GM12878 (cell line): ENCODE results near the gene ATP10D. TPM values are rescaled to one million over a fixed set of nuclear protein-coding genes. Genes with fewer than 3 reads are reported as not detected.

ENCODE experiments used
- ASH2L ChIP-seq: fragments of 300-600, 200-600 bp; sonication (generic); IDR thresholded peaks from 2 replicates; pipeline ENCODE4 v1.6.1; 2017; ENCODE audit warnings: low read depth, mild to moderate bottlenecking, borderline replicate concordance
- BACH1 ChIP-seq: fragments of 450-650 bp; IDR thresholded peaks from 2 replicates; pipeline ENCODE4 v1.6.1; 2017; ENCODE audit warnings: mild to moderate bottlenecking, borderline replicate concordance
- BHLHE40 ChIP-seq, 2 experiments: fragments of 450-650 bp in 1 of 2; IDR thresholded peaks; 2 replicates each; pipeline ENCODE4 v1.6.1; 2011 to 2017; ENCODE audit warnings: low read depth in 2 of 2, borderline replicate concordance in 1 of 2, improper control_type of control experiment in 1 of 2, low read length in 1 of 2, mild to moderate bottlenecking in 1 of 2
- CBX3 ChIP-seq: fragments of 200-600 bp; sonication (generic); IDR thresholded peaks from 2 replicates; pipeline ENCODE4 v1.6.1; 2016; ENCODE audit warnings: low read depth, borderline replicate concordance
- EZH2 ChIP-seq: IDR thresholded peaks from 2 replicates; pipeline ENCODE4 v1.6.1; 2012; ENCODE audit warnings: low read depth, mild to moderate bottlenecking, control low read depth, inconsistent platforms, low read length, borderline replicate concordance; ENCODE audit not compliant: control insufficient read depth
- RCOR1 ChIP-seq: conservative IDR thresholded peaks from 2 replicates; pipeline ENCODE4 v1.6.1; 2012; ENCODE audit warnings: low read depth, low read length, improper control_type of control experiment
- RFX5 ChIP-seq: IDR thresholded peaks from 2 replicates; pipeline ENCODE4 v1.6.1; 2011; ENCODE audit warnings: low read depth, low read length, improper control_type of control experiment
- TAF1 ChIP-seq: IDR thresholded peaks from 2 replicates; pipeline ENCODE4 v1.6.1; 2011; ENCODE audit warnings: mild to moderate bottlenecking, low read depth, low read length, borderline replicate concordance
- TCF7 ChIP-seq: IDR thresholded peaks from 2 replicates; pipeline ENCODE4 v1.6.1; 2014; ENCODE audit warnings: antibody characterized with exemption, borderline replicate concordance
- ZBTB11 ChIP-seq: fragments of 450-650 bp; formaldehyde crosslinking; IDR thresholded peaks from 2 replicates; pipeline ENCODE4 v1.5.0; 2022; ENCODE audit warnings: mild to moderate bottlenecking, missing genetic modification characterization
- polyA plus RNA-seq, 11 experiments: library from polyadenylated mRNA; depleted of rRNA in 4 of 11; unstranded in 6 of 11; stranded (reverse) in 5 of 11; fragments of >200 nt; fragmentation: Nextera tagmentation in 4 of 11; fragmentation: Illumina TruSeq in 1 of 11; extraction: Ambion mirVana in 4 of 11; extraction: Trizol in 1 of 11; gene quantifications; 1 replicate in 1 of 11; 2 replicates in 10 of 11; pipeline versions ENCODE4 v1.2.1 to v1.2.3, GENCODE V29; 2011 to 2016; ENCODE audit warnings: inconsistent platforms in 2 of 11, missing spikeins in 2 of 11, low read depth in 1 of 11
- total RNA-seq, 4 experiments: library from RNA; depleted of rRNA in 3 of 4; stranded (reverse); fragments of >200 nt in 3 of 4; fragmentation: Illumina TruSeq in 1 of 4; extraction: Trizol in 1 of 4; gene quantifications; 2 replicates each; pipeline versions ENCODE4 v1.2.1 to v1.2.3, GENCODE V29; 2013 to 2021

Gene ATP10D
- total and polyA plus RNA-seq, 10 of the 15 experiments (the other 5 are each of a cell fraction or from before 2014, with no cell fraction given), result 10.2 to 50.3 (median 19.1) TPM

- TF ChIP-seq EZH2 (no peak), RFX5 (no peak), BACH1 (no peak), CBX3 (no peak), TCF7 (no peak), RCOR1 (no peak), ASH2L (no peak), BHLHE40 (IDR thresholded peaks at IDR 0.05; ENCODE audit: borderline replicate concordance in 1 of 2, low read depth in 2 of 2, low read length in 1 of 2) (no peak), ZBTB11 (no peak), TAF1 (no peak)
Observed at GRCh38 chr4:47482326-47482725, 2.7 kb upstream of the ATP10D start (continued).
